SIG-M5 treated with dmso at 0.1 percent for 504 hours (cell line): ENCODE data around the gene ARMC2.
"Not testable (repeated sequence)": the region's sequence is repeated elsewhere in the genome, so short reads cannot be mapped to it uniquely, and the experiment has no call there.

ENCODE experiments used
- DNase-seq: peaks from one replicate; lab custom pipeline; 2025; ENCODE audit not compliant: unreplicated experiment; lab: John Stamatoyannopoulos, UW

The ARMC2 gene

GRCh38 chr6:108868647-108869046 is 20.4 kb downstream of the ARMC2 start:
- DNase-seq: no peak

- DNase-seq: no peak
Measured at GRCh38 chr6:108869876-108870275, 21.7 kb downstream of the ARMC2 start.

- DNase-seq: no peak
Measured at GRCh38 chr6:108870357-108870756, 22.1 kb downstream of the ARMC2 start.

GRCh38 chr6:108872141-108872557 is 23.9 kb downstream of the ARMC2 start:
- peak; percentile 62 for DNase-seq

- DNase-seq: no peak
Measured at GRCh38 chr6:108872575-108872974, 24.4 kb downstream of the ARMC2 start.

GRCh38 chr6:108873251-108873650 is 25.0 kb downstream of the ARMC2 start:
- DNase-seq: no peak

GRCh38 chr6:108873971-108874370 is 25.7 kb downstream of the ARMC2 start:
- no peak for DNase-seq

- peak; percentile 96 for DNase-seq
Measured at GRCh38 chr6:108874470-108875160, 26.4 kb downstream of the ARMC2 start.

GRCh38 chr6:108875161-108875555 is 26.9 kb downstream of the ARMC2 start:
- no peak for DNase-seq

- DNase-seq: no peak
Measured at GRCh38 chr6:108877046-108877751, 29.0 kb downstream of the ARMC2 start.

GRCh38 chr6:108878942-108879341 is 30.7 kb downstream of the ARMC2 start:
- no peak for DNase-seq

- no peak for DNase-seq
Measured at GRCh38 chr6:108883172-108883571, 35.0 kb downstream of the ARMC2 start.

GRCh38 chr6:108884211-108885059 is 36.2 kb downstream of the ARMC2 start:
- peak; percentile 41 for DNase-seq

- DNase-seq: no peak
Measured at GRCh38 chr6:108888052-108888451, 39.8 kb downstream of the ARMC2 start.

- no peak for DNase-seq
Measured at GRCh38 chr6:108888745-108889144, 40.5 kb downstream of the ARMC2 start.

- DNase-seq: not testable (repeated sequence)
Measured at GRCh38 chr6:108890898-108891297, 42.7 kb downstream of the ARMC2 start.

- peak; percentile 54 for DNase-seq
Measured at GRCh38 chr6:108895571-108895970, 47.3 kb downstream of the ARMC2 start.

GRCh38 chr6:108896111-108896661 is 48.0 kb downstream of the ARMC2 start:
- DNase-seq: peak; percentile 88

GRCh38 chr6:108897371-108897770 is 49.1 kb downstream of the ARMC2 start:
- DNase-seq: no peak

GRCh38 chr6:108902382-108902792 is 54.2 kb downstream of the ARMC2 start:
- DNase-seq: peak; percentile 80

GRCh38 chr6:108903796-108904195 is 55.6 kb downstream of the ARMC2 start:
- DNase-seq: no peak
